ENCODE results near the gene FBXL17. TPM values are rescaled to one million over a fixed set of nuclear protein-coding genes. Genes with fewer than 3 reads are reported as not detected.

FBXL17 gene
- total and polyA plus RNA-seq, 2 of the 4 experiments (the other 2 are of a cell fraction), result 3.9 to 8.1 TPM

- Histone ChIP-seq H3K56ac (ENCODE audit: extremely low read depth, insufficient read depth, low read length) (no peak overlapping the region), H3K79me1 (ENCODE audit: low read depth in 1 of 2, low read length in 2 of 2) (no peaks in the 10 kb centered on the region; a peak in 1 of 4 replicates), H2BK15ac (ENCODE audit: low read depth, low read length) (no peak overlapping the region), H3K9me3 (ENCODE audit: control insufficient read depth, insufficient read depth, low read length) (no peaks in the 10 kb centered on the region), H4K20me1 (ENCODE audit: insufficient read depth, low read length) (no peaks in the 10 kb centered on the region), H3K18ac (ENCODE audit: low read depth, low read length) (no peak overlapping the region), H3K36me3 (ENCODE audit: control insufficient read depth, insufficient read depth, low read length) (no peaks in the 10 kb centered on the region), H3K9me1 (ENCODE audit: insufficient read depth, low read length) (no peaks in the 10 kb centered on the region), H2AK5ac (ENCODE audit: low read depth, low read length) (no peak overlapping the region), H3K27ac (ENCODE audit: insufficient read depth, low read length) (no peak overlapping the region), H3K27me3 (ENCODE audit: control insufficient read depth, insufficient read depth, low read length) (no peaks in the 10 kb centered on the region), H3K4me1 (ENCODE audit: control insufficient read depth, insufficient read depth, low read length) (no peaks in the 10 kb centered on the region), H4K91ac (ENCODE audit: insufficient read depth, low read depth, low read length) (no peak overlapping the region), H4K5ac (ENCODE audit: low read depth, low read length) (no peak overlapping the region), H4K8ac (ENCODE audit: low read depth in 2 of 2, low read length in 2 of 2) (no peak overlapping the region), H3K4ac (ENCODE audit: low read depth, low read length) (no peak overlapping the region), H2AFZ (replicated peaks; ENCODE audit: low read length, poor library complexity) (no peak overlapping the region), H2BK120ac (ENCODE audit: low read depth, low read length) (no peak overlapping the region), H2BK20ac (ENCODE audit: low read depth, low read length) (no peak overlapping the region), H2BK5ac (ENCODE audit: low read depth, low read length, poor library complexity, severe bottlenecking) (no peak overlapping the region), H3K4me3 (ENCODE audit: insufficient read depth, low read depth, low read length) (no peak overlapping the region), H3K9ac (ENCODE audit: low read depth, low read length) (no peak overlapping the region), H3K23ac (ENCODE audit: low read depth, low read length) (no peak overlapping the region), H2AK9ac (replicated peaks; ENCODE audit: low read depth, low read length, poor library complexity) (no peak overlapping the region), H3K14ac (replicated peaks; ENCODE audit: low read depth, low read length) (no peak overlapping the region), H3K4me2 (ENCODE audit: low read depth, low read length) (no peak overlapping the region)
- DNase-seq (no peak), ATAC-seq (ENCODE audit: low read depth) (no peak)
- POLR2A ChIA-PET (ENCODE audit: unreplicated experiment), result no interaction called here
- no TSS peak for BruUV-seq (replicated peaks)
- CTCF ChIA-PET, result interaction anchor here (0.9 kb wide), 1 partner anchor 24 kb away, joined by 3 read pairs; no protein-coding TSS in a partner anchor
- dilution Hi-C loops (cut with HindIII; ENCODE audit: low sequenced_read_pairs, unreplicated experiment) (no loop called here), in situ Hi-C loops (cut with MboI; ENCODE audit: low sequenced_read_pairs) (no loop called here), intact Hi-C loops (cut with micrococcal nuclease) (no loop called here)
- no CpG with 5 or more reads among the region's 4 CpGs for WGBS, 2 experiments (ENCODE audit: extremely low coverage in 2 of 2, insufficient read length in 1 of 2)
- TF ChIP-seq FOS (IDR thresholded peaks at IDR 0.05; ENCODE audit: low read depth, low read length), result no peak
- TF ChIP-seq RFX5 (IDR thresholded peaks at IDR 0.05; ENCODE audit: low read depth, low read length), result no peak
- TF ChIP-seq BHLHE40 (IDR thresholded peaks at IDR 0.05; ENCODE audit: low read depth, low read length), result no peak
- TF ChIP-seq, protein P1, sequence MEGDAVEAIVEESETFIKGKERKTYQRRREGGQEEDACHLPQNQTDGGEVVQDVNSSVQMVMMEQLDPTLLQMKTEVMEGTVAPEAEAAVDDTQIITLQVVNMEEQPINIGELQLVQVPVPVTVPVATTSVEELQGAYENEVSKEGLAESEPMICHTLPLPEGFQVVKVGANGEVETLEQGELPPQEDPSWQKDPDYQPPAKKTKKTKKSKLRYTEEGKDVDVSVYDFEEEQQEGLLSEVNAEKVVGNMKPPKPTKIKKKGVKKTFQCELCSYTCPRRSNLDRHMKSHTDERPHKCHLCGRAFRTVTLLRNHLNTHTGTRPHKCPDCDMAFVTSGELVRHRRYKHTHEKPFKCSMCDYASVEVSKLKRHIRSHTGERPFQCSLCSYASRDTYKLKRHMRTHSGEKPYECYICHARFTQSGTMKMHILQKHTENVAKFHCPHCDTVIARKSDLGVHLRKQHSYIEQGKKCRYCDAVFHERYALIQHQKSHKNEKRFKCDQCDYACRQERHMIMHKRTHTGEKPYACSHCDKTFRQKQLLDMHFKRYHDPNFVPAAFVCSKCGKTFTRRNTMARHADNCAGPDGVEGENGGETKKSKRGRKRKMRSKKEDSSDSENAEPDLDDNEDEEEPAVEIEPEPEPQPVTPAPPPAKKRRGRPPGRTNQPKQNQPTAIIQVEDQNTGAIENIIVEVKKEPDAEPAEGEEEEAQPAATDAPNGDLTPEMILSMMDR (conservative IDR thresholded peaks at IDR 0.05; ENCODE audit: low read depth, low read length), result no peak
- no peak for TF ChIP-seq MAFK (IDR thresholded peaks at IDR 0.05; ENCODE audit: low read depth, low read length)
- TF ChIP-seq CEBPB (IDR thresholded peaks at IDR 0.05; ENCODE audit: low read depth, low read length), result no peak
- no peak for TF ChIP-seq MXI1 (IDR thresholded peaks at IDR 0.05; ENCODE audit: borderline replicate concordance, low read depth, low read length)
- no peak for TF ChIP-seq SMC3 (IDR thresholded peaks at IDR 0.05; ENCODE audit: low read depth, low read length)
- TF ChIP-seq CHD1 (IDR thresholded peaks at IDR 0.05; ENCODE audit: low read depth, low read length), result no peak
- TF ChIP-seq USF2 (IDR thresholded peaks at IDR 0.05; ENCODE audit: low read depth, low read length), result no peak
- no peak for TF ChIP-seq RAD21 (IDR thresholded peaks at IDR 0.05; ENCODE audit: low read length)
- TF ChIP-seq, protein P2, sequence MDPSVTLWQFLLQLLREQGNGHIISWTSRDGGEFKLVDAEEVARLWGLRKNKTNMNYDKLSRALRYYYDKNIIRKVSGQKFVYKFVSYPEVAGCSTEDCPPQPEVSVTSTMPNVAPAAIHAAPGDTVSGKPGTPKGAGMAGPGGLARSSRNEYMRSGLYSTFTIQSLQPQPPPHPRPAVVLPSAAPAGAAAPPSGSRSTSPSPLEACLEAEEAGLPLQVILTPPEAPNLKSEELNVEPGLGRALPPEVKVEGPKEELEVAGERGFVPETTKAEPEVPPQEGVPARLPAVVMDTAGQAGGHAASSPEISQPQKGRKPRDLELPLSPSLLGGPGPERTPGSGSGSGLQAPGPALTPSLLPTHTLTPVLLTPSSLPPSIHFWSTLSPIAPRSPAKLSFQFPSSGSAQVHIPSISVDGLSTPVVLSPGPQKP (IDR thresholded peaks at IDR 0.05; ENCODE audit: borderline replicate concordance, low read depth, low read length), result no peak
- TF ChIP-seq POLR2A (IDR thresholded peaks at IDR 0.05; ENCODE audit: low read depth, low read length), result no peak
- no peak for TF ChIP-seq NFE2L2 (IDR thresholded peaks at IDR 0.05; ENCODE audit: low read depth, low read length)
- no peak for TF ChIP-seq RCOR1 (IDR thresholded peaks at IDR 0.05; ENCODE audit: insufficient replicate concordance, low read length)
- TF ChIP-seq MAZ (IDR thresholded peaks at IDR 0.05; ENCODE audit: borderline replicate concordance, low read depth, low read length), result no peak
Measured at GRCh38 chr5:108324886-108325285, 57.0 kb downstream of the FBXL17 start.

Data from IMR-90 (cell line).